Measurements from ENCODE around the gene SLF2. TPM values are rescaled to one million over a fixed set of nuclear protein-coding genes. Genes with fewer than 3 reads are reported as not detected.

Gene SLF2
- total RNA-seq, 4 donors from 2014 or later: 8.3 to 23.3 (median 14.9) TPM

DNA sequence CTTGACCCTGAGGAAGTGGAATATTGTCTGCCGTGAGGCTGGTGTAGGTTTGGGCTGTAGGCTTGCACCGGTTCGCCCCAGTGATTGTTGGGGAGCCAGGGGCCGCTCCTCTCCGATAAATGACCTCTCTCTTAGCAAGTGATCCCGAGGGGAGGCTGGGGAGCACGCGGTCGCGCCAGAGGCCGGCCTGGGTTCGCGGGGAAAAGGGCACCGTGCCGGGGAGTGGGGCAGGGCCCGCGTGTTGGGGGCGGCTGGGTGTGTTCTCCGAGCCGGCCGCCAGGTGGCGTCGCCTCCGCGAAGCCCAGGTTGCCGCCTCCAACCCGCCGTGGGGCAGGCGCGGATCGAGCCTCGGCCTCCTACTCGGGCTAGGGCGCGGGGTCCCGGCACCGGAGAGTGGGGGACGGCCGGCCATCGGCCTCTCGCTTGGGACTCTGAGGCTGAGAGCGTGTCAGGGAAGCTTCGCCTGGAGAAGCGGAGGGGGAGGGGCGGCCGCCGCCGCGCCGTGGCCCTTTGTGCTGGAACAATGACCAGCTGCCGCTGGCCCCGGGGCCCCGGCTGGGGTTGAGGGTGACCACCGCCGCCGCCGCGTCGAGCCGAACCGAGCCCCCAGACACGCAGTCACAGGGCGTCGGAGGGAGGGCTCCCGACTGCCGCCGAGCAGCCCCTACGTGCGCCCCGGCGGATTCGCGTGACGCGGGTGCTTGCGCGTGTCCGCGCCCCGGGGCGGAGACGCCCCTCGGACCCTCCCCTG is 86.4 kb downstream of the SLF2 start:
- TF ChIP-seq, protein P1, sequence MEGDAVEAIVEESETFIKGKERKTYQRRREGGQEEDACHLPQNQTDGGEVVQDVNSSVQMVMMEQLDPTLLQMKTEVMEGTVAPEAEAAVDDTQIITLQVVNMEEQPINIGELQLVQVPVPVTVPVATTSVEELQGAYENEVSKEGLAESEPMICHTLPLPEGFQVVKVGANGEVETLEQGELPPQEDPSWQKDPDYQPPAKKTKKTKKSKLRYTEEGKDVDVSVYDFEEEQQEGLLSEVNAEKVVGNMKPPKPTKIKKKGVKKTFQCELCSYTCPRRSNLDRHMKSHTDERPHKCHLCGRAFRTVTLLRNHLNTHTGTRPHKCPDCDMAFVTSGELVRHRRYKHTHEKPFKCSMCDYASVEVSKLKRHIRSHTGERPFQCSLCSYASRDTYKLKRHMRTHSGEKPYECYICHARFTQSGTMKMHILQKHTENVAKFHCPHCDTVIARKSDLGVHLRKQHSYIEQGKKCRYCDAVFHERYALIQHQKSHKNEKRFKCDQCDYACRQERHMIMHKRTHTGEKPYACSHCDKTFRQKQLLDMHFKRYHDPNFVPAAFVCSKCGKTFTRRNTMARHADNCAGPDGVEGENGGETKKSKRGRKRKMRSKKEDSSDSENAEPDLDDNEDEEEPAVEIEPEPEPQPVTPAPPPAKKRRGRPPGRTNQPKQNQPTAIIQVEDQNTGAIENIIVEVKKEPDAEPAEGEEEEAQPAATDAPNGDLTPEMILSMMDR (IDR thresholded peaks at IDR 0.05): peak in 1 of 3 donors; percentile 86
- TF ChIP-seq POLR2A (IDR thresholded peaks at IDR 0.05): peak in 1 of 2 donors; percentile 73
- DNase-seq (ENCODE audit: low spot score in 2 of 2): peak; percentile 66 to 97
- WGBS, 2 donors: 0% methylated on average over 15 to 64 of the region's 83 CpGs
- peak overlapping the region; percentile 47 for H3K4me3 ChIP-seq (ENCODE audit: low read depth, poor library complexity, severe bottlenecking)
- intact Hi-C loops (cut with DNase I; ENCODE audit: low total_unique reads): no loop called here

DNA sequence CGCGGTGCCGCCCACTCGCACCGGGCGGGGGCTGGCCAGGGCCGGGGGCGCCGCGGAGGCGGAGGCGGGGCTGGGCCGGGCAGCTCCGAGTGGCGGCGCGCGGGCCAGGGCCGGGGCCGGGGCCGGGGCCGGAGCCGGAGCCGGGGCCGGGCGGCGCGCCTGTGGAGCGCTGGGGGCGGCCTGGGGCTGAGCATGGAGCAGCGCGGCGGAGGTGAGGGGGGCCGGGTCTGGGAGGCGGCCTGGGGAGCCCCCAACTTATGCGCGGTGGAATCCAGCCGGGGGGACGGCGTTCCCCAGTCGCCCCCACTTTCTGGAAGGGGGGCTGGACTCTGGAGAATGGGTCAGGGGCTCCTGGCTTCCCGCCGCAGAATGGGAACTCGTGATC is 87.0 kb downstream of the SLF2 start, which contains the start of gene LZTS2:
LZTS2 (plus strand) TSS at position 67 of the 385 bp plus-strand sequence. CDS start 2,731 bp downstream, outside the sequence.
- peak within 1 kb of the TSS; percentile 62 for H3K4me3 ChIP-seq (ENCODE audit: low read depth, poor library complexity, severe bottlenecking)
- TF ChIP-seq POLR2A (IDR thresholded peaks at IDR 0.05): no peak
- TF ChIP-seq, protein P1 (IDR thresholded peaks at IDR 0.05): no peak
- intact Hi-C loops (cut with DNase I; ENCODE audit: low total_unique reads): no loop called here
- DNase-seq (ENCODE audit: low spot score in 2 of 2): no peak
- WGBS, 2 donors: 0% methylated on average over 8 to 34 of the region's 44 CpGs

DNA sequence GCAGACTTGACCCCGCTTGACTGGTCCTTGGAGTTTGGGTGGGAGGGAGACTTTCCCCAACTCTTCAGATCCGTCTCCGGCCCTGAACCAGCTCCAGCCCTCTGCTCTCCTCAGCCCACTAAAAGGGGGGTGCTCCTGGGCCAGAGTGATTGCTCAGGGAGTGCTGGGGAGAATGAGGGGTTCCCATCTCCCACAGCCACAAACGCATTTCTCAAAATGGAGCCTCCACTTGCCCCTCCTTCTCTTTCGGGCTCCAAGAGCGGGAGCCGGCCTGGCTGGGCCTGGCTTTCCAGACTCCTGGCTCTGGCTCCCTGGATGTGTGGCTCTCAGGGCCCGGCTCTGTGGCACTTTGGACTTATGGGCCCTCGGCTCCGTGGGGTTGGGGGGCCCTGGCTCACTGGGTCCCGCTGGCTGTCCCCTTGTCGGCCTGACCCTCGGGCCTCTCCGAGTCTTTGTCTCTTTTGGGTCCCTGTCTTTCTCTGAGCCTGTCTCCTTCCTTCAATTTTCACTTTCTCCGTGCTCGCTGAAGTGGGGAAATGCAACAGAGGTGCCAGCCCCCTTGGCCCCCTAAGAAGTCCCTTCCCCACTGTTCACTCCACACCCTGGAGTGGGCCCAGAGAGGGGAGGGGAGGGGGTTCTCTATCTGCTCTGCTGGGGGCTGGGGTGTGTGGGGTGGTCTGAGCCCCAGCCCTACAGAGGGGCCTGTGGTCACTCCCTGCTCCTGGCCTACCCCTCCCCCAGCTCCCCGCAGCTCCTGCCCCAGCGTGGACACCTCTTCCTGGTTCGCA is 87.6 kb downstream of the SLF2 start:
- peak overlapping the region; percentile 62 for H3K4me3 ChIP-seq (ENCODE audit: low read depth, poor library complexity, severe bottlenecking)
- intact Hi-C loops (cut with DNase I; ENCODE audit: low total_unique reads): no loop called here
- WGBS, 2 donors: 4 to 18% methylated on average over 18 of the region's 19 CpGs
- TF ChIP-seq POLR2A (IDR thresholded peaks at IDR 0.05): no peak
- TF ChIP-seq, protein P1 (IDR thresholded peaks at IDR 0.05): no peak
- DNase-seq (ENCODE audit: low spot score in 2 of 2): no peak

DNA sequence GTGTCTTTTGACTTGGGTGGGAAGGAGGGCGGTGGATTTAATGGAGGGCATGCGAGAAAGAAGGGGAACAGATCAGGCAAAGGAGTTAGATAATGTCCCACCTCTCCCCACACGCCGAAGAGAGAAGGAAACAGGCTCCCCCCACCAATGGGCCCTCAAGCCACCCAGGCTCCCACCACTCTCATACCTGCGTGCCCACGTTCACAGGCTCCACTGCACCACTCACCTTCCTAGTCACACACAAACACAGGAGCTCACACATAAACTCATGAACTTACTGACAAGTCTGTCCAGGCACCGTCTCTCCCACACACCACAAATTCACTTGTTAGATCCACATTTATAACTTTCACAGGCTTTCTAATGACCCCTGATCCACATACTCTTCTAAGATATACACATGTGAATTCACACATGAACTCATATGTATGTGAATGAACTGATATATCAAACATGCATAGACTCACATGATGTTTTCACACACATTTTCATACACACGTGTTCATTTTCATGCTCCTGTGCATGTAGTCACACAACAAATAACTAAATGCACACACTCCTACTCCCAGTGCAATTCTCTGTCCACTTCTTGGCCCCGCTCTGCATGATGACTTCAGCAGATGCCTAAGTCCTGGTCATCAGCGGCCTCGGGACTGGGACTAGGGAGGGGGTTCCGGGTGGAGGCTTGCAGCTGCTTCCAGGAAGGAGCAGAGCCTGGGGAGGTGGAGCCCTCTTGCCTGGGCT is 88.3 kb downstream of the SLF2 start:
- TF ChIP-seq, protein P1 (IDR thresholded peaks at IDR 0.05): no peak
- no peak for TF ChIP-seq POLR2A (IDR thresholded peaks at IDR 0.05)
- intact Hi-C loops (cut with DNase I; ENCODE audit: low total_unique reads): no loop called here
- WGBS, 2 donors: 28 to 32% methylated on average over 9 to 12 of the region's 12 CpGs
- peak; percentile 87 to 97 for DNase-seq (ENCODE audit: low spot score in 2 of 2)
- H3K4me3 ChIP-seq (ENCODE audit: low read depth, poor library complexity, severe bottlenecking): no peak overlapping the region

DNA sequence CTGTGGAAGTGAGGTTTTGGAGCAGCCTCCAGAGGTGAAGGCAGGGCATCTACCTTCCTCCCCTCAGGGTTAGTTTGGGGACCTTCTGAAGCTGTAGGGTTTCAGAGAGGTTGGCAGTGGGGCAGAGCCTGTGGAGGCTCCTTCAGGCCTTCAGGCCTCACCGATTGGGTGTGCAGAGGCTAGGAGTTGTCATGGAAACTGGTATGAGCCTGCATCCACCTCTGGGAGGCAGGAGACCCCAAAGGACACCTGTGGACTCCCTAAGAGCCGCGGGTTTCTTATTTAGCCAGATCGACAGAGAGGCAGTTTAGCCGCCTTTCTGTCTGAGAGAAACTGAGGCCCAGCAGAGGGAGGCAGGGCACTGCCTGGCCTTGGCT is 88.9 kb downstream of the SLF2 start:
- intact Hi-C loops (cut with DNase I; ENCODE audit: low total_unique reads): no loop called here
- DNase-seq (ENCODE audit: low spot score in 2 of 2): no peak
- WGBS, 2 donors: 54 to 56% methylated on average over 5 of the region's 5 CpGs
- no peak overlapping the region for H3K4me3 ChIP-seq (ENCODE audit: low read depth, poor library complexity, severe bottlenecking)
- TF ChIP-seq POLR2A (IDR thresholded peaks at IDR 0.05): no peak
- TF ChIP-seq, protein P1 (IDR thresholded peaks at IDR 0.05): no peak

All from lower leg skin (tissue), 4 donors.